Measurements from ENCODE around the gene SELENOF.
"Not testable (repeated sequence)": the region's sequence is repeated elsewhere in the genome, so short reads cannot be mapped to it uniquely, and the experiment has no call there.

The SELENOF gene

DNA sequence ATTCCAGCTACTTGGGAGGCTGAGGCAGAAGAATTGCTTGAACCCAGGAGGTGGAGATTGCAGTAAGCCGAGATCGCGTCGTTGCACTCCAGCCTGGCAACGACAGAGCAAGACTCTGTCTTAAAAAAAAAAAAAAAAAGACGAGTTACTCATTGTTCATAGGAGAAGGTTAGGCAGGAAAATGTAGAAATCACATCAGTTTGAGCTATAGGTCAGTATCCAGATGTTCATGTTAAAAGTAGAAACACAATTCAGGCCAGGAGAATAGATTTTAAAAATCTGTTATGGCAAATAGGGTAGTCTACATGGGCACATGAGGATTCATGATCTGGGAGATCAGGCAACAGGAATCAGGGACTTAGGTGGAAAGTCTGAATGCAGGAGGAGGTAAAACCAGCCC lies 57.7 kb downstream of the SELENOF start:
- no peak for DNase-seq

DNA sequence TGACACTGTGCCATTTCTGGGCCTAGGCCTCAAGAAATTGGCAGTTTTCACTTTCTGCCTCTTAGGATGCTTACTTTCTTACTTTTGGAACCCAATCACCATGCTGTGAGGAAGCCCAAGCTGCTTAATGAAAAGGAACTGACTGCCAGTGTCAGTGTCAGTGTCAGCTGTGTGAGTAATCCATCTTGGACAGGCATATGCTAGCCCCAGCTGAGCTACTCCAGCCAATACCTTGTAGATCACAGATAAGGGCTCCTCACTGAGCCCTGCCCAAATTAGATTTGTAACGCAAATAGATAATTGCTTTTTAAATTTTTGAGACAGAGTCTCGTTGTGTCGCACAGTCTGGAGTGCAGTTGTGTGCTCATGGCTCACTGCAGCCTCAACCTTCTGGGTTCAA lies 59.6 kb downstream of the SELENOF start:
- no peak for DNase-seq

DNA sequence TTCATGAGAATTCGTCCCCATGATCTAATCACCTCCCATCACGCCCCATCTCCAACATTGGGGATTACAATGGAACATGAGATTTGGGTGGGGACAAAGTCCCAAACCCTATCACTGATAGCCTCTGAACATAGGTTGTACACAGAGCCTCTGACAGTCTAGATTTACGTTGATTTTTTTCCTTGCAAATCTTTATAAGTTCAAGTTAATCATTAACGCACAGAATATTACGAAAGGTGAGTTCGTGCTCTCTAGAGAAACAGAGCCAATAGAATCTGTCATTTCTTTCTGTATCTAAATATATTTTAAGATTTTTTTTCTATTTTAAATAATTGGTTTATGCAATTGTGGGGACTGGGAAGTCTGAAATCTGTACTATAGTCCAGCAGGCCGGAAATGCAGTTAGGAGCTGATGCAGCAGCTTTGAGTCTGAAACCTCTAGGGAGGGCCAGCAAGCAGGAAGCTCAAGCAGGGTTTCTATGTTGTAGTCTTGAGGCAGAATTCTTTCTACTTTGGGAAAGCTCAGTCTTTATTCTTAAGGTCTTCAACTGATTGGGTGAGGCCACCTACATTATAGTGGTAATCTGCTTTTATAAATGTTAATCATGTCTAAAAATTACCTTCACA lies 61.0 kb downstream of the SELENOF start:
- no peak for DNase-seq

DNA sequence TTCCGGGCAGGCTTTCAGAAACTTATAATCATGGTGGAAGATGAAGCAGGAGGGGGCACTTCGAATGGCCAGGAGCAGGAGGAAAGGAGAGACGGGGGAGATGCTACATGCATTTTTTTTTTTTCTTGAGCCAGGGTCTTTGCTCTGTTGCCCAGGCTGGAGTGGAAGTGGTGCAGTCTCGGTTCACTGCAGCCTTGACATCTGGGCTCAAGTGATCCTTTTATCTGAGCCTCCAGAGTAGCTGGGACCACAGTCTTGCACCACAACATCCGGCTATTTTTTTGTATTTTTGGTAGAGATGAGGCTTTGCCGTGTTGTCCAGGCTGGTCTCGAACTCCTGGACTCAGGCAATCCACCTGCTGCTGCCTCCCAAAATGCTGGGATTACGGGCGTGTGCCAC lies 61.6 kb downstream of the SELENOF start:
- no peak for DNase-seq

DNA sequence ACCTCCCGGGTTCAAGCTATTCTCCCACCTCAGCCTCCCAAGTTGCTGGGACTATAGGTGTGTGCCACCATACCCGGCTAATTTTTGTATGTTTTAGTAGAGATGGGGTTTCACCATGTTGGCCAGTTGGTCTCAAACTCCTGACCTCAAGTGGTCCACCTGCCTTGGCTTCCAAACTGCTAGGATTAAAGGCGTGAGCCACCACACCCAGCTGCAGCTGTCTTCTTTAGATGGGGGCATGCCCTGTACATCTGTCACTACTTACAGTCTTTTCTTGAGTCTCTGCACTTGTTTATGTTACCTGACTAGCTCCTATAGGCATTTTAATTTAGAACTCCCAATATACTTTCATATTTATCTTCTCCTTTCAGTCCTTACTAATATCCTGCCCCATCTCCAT lies 64.2 kb downstream of the SELENOF start:
- no peak for DNase-seq

DNA sequence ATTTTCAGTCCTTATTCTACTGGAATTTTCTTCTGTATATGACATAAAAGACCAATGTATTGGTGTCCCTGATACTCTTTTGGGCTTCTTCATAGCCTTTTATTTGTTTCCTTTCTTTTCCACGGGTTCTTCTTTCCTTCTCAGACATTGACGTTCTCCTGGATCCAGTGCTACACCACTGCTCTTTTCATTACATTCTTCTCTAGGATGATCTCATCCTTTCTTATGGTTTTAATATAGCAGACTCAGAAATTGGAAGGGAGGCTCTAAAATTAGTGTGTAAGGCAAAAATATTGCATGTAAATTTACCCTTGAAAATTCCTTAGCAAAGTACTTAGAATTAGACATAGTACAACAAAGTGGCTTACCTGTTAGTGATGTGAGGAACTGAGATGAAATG lies 65.3 kb downstream of the SELENOF start:
- DNase-seq = no peak

DNA sequence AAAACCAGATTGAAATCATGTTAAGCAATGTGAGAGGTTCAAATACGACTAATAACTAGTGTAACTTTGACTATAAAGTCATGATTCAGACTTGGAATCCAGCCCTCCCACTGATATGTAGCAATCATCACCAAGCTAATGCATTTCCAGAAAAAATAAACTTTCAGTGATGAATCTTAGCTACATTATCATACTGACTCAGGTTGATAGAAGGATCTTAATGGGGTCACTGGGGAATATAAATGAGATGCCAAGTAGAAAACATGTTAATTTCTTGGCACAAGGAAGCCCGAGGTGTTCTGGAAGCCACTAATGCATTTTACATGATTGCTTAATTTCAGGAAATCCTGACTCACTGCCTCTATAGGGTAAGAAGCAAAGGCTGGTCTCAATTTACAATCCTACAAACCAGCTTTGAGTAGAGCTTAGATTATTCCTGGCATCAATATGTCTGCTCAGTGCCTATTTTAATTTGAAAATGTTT lies 67.7 kb downstream of the SELENOF start:
- no peak for DNase-seq

DNA sequence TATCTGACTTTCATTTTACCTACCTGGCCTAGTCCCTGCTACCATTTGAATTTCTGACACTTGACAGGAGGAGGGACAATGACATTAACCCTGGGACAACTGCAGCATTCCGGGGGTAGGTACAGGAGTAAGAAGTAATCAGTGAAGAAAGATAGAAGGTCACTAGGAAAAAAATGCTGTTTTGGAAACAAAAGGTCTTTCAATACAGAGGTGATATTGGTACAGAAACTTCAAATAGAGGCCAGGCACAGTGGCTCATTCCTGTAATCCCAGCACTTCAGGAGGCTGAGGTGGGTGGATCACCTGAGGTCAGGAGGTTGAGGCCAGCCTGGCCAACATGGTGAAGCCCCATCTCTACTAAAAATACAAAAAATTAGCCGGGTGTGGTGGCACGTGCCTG lies 68.4 kb downstream of the SELENOF start:
- DNase-seq = no peak

DNA sequence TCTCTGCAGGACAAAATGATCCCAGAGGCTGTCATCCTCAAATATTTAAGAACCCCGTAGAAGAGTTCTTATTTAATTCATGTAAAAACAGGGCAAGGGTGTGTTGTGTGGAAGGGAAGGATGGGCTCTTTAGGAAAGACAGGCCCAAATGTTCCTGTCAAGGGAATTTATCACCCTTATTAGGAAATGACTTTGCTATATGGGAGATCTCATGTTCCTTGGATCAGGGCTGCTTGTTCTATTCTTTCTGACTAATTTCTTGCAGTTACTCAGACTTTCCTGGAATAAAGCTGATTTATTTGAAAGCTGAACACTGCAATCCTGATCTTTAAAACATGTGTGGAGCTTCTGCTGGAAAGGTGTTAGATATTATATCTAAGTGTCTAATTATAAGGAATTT lies 72.8 kb downstream of the SELENOF start:
- no peak for DNase-seq

DNA sequence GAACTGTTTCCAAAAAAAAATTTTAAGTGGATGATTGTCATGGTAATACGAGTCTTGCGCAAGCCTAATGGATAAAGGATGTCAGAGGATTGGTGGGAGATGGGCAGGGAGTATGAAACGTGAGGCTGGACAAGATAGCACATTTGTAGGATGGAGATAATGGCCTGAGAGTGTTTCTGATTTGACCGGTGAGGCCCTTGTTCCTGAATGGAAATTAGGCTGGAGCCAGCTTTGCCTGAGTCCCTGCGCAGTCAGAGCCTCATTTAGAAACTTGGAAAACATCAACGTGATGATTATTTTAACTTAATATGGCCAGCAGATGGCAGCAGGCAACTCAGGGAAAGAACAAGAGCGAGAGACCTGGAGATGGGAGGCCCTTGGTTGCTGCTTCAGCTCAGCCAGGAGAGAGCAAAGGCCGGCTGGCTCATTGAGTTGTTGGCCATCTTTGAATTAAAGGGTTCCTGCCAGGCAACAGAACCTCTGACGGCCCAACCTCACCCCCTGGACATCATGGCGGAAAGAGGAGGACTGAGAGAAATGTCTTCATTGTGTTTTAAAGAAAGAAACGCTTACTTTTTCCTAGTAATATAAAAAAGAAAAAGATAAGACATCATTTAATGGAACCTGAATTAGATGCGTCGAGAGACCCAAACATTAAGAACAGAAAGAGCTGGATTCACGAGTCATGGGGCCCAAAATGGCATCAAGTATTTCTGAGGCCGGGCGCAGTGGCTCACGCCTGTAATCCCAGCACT lies 80.3 kb downstream of the SELENOF start:
- DNase-seq = peak; percentile 89 to 92

DNA sequence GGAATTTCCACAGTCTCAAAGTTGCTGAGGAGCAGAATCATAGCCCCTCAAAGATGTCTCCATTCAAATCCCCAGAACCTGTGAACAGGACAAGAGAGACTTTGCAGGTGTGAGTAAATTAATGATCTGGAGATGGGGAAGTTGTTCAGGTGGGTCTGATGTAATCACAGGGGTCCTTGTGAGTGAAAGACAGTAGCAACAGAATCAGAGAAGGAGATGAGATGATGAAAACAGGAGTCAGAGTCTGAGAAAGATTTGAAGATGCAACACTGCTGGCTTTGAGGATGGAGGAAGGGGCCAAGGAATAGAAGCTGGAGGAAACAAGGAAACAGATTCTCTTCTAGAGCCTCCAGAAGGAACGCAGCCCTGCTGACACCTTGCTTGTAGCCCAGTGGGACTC lies 81.5 kb downstream of the SELENOF start:
- no peak for DNase-seq

DNA sequence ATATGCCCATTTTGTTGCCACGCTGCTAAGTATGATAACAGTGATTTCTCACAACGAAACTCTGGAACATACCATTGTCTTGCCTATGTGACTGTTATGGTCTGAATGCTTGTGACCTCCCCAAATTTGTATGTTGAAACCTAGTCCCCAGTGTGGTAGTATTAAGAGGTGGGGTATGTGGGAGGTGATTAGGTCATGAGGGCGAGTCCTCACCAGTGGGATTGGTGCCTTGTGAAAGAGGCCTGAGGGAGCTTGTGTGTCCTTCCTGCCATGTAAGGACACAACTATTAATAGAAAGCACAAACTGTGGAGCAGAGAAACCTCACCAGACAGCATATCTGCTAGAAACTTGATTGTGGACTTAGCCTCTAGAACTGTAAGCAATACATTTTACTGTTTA lies 84.6 kb downstream of the SELENOF start:
- no peak for DNase-seq

DNA sequence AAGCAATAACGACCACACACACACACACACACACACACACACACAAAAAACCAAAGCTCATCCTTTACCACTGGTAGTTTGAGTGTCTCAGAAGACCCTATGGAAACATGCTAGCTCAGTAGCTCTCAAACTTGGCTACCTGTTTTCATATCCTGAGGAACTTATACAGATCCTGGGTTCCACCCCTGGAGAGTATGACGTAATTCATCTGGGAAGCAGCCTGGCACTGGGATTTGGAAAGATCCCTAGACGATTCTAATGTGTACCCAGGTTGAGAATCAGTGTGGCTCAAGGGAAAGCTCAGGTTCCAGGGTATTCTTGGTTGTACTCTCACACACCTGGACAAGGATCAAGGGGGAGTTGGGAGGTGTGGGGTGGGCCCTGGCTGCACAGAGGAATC lies 85.9 kb downstream of the SELENOF start:
- no peak for DNase-seq

DNA sequence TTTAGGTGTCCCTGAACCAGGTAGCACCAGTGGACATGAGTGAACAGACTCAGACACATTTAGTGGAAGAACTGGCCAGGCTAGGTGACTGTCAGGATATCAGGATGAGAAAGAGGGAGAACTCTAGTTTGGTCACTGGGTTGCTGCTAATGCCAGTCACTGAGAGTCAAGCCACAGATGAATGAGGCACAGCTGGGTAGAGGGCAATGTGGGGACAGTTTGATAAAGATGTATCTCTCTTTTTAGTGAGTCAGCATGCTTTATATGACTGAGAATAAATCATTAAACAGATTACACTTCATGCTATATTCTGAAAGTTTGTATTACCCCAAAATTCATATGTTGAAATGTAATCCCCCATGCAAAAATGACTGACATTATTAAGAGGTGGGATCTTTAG lies 87.1 kb downstream of the SELENOF start:
- no peak for DNase-seq

DNA sequence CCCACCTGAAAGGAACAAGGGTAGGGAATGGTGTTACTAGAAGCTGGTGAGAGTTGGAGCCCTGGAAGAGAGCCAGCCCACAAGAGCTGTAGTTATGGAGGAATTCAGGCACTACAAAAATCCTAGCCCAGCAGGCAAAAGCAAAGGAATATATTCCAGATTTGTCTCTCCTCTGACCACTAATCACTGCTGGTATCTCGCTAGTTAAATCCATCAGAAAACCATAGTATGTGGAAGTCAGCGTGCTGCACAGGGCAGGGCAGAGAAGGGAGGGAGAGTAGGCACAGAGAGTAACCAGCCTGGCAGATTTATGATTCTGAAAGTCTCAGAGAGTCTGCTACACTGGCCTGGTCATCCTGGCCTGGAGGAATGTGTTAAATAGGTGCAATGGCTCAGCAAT lies 88.6 kb downstream of the SELENOF start:
- no peak for DNase-seq

DNA sequence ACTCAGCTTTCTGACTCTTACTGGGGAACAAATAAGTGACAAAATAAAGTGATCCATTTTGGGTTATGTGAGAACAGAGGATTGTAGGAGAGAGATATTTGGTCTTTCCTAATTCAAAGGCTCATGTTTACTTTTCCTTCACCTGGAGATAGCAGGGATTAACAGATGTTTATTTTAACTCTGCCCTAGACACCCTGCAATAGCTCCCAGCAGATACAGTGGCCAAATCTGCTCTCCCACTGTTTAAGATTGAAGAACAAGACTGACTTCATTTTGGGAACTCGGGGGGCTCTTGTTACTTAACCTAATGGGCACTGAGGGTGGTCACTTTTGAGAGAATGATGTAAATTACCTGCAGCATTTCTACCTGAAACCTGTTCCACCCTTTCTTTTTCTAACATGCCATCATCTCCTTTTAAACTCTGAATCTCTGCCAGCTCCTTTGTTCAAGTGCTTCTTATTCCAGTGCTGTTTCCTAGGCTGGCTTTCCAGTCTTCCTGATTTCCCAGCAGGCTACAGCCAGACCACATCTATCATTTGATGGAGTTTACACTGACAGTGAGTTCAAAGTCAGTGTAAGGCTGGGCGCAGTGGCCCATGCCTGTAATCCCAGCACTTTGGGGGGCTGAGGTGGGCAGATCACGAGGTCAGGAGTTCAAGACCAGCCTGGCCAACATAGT lies 90.0 kb downstream of the SELENOF start:
- DNase-seq = peak in 1 of 2 experiments; percentile 28

DNA sequence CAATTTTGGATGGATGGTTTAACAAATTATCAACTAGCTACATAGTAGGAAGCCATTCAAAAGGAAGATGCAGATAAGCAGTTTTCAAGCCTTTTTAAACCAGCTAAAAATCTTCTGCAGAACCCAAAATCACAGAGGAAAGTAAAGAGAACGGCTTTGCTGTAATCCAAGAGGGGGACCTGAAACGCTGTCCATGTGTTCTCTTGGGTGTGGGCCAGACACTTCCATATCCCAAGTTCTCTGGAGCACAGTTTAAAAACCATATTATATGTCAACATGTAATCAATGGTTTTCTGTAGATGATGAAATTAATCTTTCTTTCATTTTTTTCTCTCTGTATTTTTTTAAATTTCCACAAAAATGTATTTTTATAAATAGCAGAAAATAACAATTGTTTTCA lies 90.5 kb downstream of the SELENOF start:
- no peak for DNase-seq

DNA sequence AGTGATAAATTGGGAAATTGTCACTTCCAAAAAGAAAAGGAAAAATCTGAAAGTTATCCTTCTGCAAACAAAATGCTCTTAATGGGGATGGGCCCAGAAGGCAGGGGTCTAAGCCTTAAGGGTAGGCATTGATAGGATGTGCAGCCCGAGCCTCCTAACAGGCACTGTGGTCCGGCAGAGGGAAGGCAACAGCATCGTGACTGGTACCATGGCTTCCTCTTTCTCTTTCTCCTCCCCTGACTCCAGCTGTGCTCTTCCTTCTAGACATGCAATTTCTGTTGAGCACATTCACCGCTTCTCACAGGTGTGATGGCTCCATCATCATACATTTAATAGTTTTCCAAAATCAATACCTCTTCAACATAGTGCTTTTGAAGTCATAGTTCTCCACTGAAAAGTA lies 91.5 kb downstream of the SELENOF start:
- no peak for DNase-seq

DNA sequence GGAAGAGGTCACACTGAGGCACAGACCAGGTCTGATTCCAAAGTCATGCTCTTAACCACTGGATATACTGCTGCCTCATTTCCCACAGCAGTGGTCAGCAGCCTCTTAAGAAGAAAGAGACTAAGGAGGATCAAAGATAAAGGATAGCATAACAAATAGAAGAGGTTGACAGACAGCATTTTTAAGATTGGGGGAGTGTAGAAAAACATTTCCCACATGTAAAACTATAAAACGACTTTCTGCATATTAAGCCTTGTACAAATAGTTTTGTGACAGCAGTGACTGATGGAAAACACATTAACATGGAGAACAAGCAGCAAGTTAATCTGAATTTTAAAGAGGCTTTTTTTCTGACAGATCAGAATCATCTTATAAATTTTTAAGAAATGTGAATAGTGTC lies 92.0 kb downstream of the SELENOF start:
- DNase-seq = no peak

DNA sequence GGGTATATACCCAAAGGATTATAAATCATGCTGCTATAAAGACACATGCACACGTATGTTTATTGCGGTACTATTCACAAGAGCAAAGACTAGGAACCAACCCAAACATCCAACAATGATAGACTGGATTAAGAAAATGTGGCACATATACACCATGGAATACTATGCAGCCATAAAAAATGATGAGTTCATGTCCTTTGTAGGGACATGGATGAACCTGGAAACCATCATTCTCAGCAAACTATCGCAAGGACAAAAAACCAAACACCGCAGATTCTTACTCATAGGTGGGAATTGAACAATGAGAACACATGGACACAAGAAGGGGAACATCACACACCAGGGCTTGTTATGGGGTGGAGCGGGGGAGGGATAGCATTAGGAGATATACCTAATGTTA lies 94.0 kb downstream of the SELENOF start:
- DNase-seq = not testable (repeated sequence)

DNA sequence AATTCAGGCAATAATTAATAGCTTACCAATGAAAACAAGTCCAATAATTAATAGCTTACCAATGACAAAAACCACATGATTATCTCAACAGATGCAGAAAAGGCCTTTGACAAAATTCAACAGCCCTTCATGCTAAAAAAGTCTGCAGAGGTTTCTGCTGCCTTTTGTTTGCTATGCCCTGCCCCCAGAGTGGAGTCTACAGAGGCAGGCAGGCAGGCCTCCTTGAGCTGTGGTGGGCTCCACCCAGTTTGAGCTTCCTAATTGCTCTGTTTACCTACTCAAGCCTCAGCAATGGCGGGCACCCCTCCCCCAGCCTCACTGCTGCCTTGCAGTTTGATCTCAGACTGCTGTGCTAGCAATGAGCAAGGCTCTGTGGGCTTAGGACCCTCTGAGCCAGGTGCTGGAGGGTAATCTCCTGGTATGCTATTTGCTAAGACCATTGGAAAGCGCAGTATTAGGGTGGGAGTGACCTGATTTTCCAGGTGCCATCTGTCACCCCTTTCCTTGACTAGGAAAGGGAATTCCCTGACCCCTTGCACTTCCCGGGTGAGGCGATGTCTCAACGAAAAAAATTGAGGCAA lies 96.6 kb downstream of the SELENOF start:
- not testable (repeated sequence) for DNase-seq

DNA sequence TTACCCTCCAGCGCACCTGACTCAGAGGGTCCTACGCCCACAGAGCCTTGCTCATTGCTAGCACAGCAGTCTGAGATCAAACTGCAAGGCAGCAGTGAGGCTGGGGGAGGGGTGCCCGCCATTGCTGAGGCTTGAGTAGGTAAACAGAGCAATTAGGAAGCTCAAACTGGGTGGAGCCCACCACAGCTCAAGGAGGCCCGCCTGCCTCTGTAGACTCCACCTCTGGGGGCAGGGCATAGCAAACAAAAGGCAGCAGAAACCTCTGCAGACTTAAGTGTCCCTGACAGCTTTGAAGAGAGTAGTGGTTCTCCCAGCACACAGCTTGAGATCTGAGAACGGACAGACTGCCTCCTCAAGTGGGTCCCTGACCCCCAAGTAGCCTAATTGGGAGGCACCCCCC lies 99.8 kb downstream of the SELENOF start:
- not testable (repeated sequence) for DNase-seq

Measured in SHP77 (cell line).